Natural killer cell (primary cell): Measurements from ENCODE around the gene LRRC37A3. TPM values are rescaled to one million over a fixed set of nuclear protein-coding genes. Genes with fewer than 3 reads are reported as not detected.
A peak's percentile ranks its signal among the peaks of the same experiment; 100 is the strongest.
"Not testable (repeated sequence)": the region's sequence is repeated elsewhere in the genome, so short reads cannot be mapped to it uniquely, and the experiment has no call there.

ENCODE experiments used
- ATAC-seq, 3 donors: fragments of 150-1000 bp in 2 of 3; fragments of 200-7000 bp in 1 of 3; cut with Tn5 transposase; 1 replicate in 1 of 3; 2 replicates in 2 of 3; pipeline ENCODE4 v1.10.0; 2021; ENCODE audit warnings: mild to moderate bottlenecking in 2 of 3, moderate library complexity in 2 of 3
- DNase-seq, 2 donors: peaks; one replicate each; pipeline versions ENCODE4 v3.0.0 to v3.0.0-alpha.2; 2013 to 2021; ENCODE audit warnings: mixed read lengths in 1 of 2
- H3K27ac ChIP-seq: one replicate; pipeline ENCODE4 v1.5.1; 2013; ENCODE audit warnings: mild to moderate bottlenecking, low read length
- H3K27me3 ChIP-seq: one replicate; pipeline ENCODE4 v1.6.1; 2013; ENCODE audit warnings: low read length; ENCODE audit not compliant: control insufficient read depth, insufficient read depth
- H3K36me3 ChIP-seq: one replicate; pipeline ENCODE4 v1.6.1; 2013; ENCODE audit warnings: low read length; ENCODE audit not compliant: control insufficient read depth, insufficient read depth
- H3K4me1 ChIP-seq: one replicate; pipeline ENCODE4 v1.6.1; 2013; ENCODE audit warnings: low read length; ENCODE audit not compliant: control insufficient read depth, insufficient read depth
- H3K4me3 ChIP-seq: one replicate; pipeline ENCODE4 v1.5.1; 2013; ENCODE audit warnings: low read length
- H3K9me3 ChIP-seq: one replicate; pipeline ENCODE4 v1.6.1; 2013; ENCODE audit warnings: low read length; ENCODE audit not compliant: control insufficient read depth, insufficient read depth
- H3K27ac Mint-ChIP-seq, 2 donors: one replicate each; pipeline ENCODE4 v1.8.0; 2022; ENCODE audit warnings: mild to moderate bottlenecking in 2 of 2, mixed read lengths in 2 of 2, moderate library complexity in 1 of 2
- H3K27me3 Mint-ChIP-seq, 2 donors: one replicate each; pipeline ENCODE4 v1.8.0; 2022; ENCODE audit warnings: low read depth in 2 of 2, mixed read lengths in 2 of 2
- H3K36me3 Mint-ChIP-seq: one replicate; pipeline ENCODE4 v1.8.0; 2022; ENCODE audit warnings: mixed read lengths
- H3K4me1 Mint-ChIP-seq, 2 donors: one replicate each; pipeline ENCODE4 v1.8.0; 2022; ENCODE audit warnings: mixed read lengths in 2 of 2
- H3K4me3 Mint-ChIP-seq: one replicate; pipeline ENCODE4 v1.8.0; 2022; ENCODE audit warnings: mild to moderate bottlenecking, moderate library complexity, mixed read lengths
- H3K9me3 Mint-ChIP-seq, 2 donors: one replicate each; pipeline ENCODE4 v1.8.0; 2022; ENCODE audit warnings: mixed read lengths in 2 of 2
- WGBS: methylation state at CpG from one replicate; pipeline ENCODE4 v1.1.7; 2013; ENCODE audit warnings: missing lambda C conversion rate; ENCODE audit not compliant: insufficient coverage; 5-methylcytosine and 5-hydroxymethylcytosine counted together
- intact Hi-C: fragments of 100-400 bp; cut with micrococcal nuclease; formaldehyde crosslinking; loops from one replicate; pipeline ENCODE4 v1.14.2; 2022
- total RNA-seq, 4 donors: library from RNA; stranded (reverse); fragments of 120-200 nt in 1 of 4; gene quantifications; one replicate each; pipeline versions ENCODE4 v1.2.3 to v1.2.4, GENCODE V29; 2013 to 2022
- TF ChIP-seq, protein P1 (sequence below): fragments of 200-600 bp; IDR thresholded peaks from one replicate; pipeline ENCODE4 v1.8.0; 2022; ENCODE audit warnings: antibody characterized with exemption

Gene LRRC37A3
- total RNA-seq, 3 donors from 2014 or later (not counting 1 experiment from before 2014, with no cell fraction given): 7.8 to 22.7 (median 10.5) TPM

DNA sequence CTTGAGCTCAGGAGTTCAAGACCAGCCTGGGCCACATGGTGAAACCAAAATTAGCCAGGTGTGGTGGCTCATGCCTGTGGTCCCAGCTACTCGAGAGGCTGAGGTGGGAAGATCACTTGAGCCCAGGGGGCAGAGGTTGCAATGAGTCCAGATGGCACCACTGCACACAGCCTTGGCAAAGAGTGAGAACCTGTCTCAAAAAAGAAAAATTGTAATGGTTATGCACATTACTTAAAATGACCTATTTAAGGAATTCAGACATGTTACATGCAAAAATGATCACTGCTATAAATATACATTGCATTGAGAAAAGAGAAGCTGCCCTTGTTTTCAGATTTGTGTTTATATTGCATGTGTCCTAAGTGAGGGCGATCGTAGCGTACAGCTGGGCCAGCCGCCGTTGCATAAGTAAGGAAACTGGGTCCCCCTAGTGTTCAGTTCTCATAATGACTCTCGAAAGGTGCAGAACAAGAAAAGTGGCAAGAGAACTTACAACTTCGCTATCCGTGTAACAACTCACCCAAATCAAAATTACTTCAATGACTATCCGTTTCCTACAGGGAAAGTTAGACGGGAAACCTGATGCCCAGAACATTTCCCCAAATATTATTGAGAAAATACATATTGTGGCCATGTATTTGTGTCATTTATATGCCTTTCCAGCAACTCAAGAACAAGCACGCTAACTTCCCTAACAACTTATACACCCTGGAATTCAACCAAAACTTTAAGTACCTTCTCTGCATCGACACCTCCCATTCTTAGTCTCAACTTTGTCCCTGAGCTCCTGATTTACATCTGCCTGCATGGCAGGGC, 42.5 kb upstream of the LRRC37A3 start:
- Mint-ChIP-seq H3K27ac (peak overlapping the region; percentile 2 to 82), H3K4me1 (peaks cover 23 to 26% of the 10 kb centered on the region in 2 donors)
- TF ChIP-seq, protein P1, sequence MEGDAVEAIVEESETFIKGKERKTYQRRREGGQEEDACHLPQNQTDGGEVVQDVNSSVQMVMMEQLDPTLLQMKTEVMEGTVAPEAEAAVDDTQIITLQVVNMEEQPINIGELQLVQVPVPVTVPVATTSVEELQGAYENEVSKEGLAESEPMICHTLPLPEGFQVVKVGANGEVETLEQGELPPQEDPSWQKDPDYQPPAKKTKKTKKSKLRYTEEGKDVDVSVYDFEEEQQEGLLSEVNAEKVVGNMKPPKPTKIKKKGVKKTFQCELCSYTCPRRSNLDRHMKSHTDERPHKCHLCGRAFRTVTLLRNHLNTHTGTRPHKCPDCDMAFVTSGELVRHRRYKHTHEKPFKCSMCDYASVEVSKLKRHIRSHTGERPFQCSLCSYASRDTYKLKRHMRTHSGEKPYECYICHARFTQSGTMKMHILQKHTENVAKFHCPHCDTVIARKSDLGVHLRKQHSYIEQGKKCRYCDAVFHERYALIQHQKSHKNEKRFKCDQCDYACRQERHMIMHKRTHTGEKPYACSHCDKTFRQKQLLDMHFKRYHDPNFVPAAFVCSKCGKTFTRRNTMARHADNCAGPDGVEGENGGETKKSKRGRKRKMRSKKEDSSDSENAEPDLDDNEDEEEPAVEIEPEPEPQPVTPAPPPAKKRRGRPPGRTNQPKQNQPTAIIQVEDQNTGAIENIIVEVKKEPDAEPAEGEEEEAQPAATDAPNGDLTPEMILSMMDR: peak; percentile 78

DNA sequence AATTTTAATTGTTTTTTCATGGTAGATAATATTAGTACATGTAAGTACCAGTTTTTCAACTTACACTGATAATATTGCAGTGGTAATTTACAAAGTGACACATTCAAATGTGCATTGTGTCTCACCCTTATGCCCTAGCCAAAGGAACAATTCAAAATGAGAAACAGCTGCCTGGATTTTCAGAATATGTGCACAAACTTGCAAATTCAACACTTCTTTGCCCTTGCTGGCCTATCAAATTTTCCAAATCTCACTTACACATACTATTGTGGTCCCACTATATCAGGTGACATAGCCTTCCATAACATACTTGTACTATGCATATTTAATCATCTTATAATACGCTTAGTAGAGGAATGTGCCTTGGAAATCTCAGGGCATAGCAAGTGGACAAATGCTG, 32.6 kb upstream of the LRRC37A3 start:
- H3K9me3 ChIP-seq: no peaks in the 10 kb centered on the region
- no peak overlapping the region for H3K27ac ChIP-seq
- Mint-ChIP-seq H3K27me3 (no peaks in the 10 kb centered on the region), H3K4me3 (no peak overlapping the region), H3K27ac (no peak overlapping the region), H3K4me1 (no peaks in the 10 kb centered on the region), H3K36me3 (no peaks in the 10 kb centered on the region), H3K9me3 (no peaks in the 10 kb centered on the region)
- ATAC-seq (no peak), DNase-seq (no peak)
- no peaks in the 10 kb centered on the region for H3K4me1 ChIP-seq
- TF ChIP-seq, protein P1: no peak
- H3K27me3 ChIP-seq: no peaks in the 10 kb centered on the region
- H3K36me3 ChIP-seq: no peaks in the 10 kb centered on the region
- intact Hi-C loops: no loop called here
- no peak overlapping the region for H3K4me3 ChIP-seq
- no CpG with 5 or more reads among the region's 1 CpG for WGBS

More for the DNA sequence above, 42.5 kb upstream of the LRRC37A3 start:
- not testable (repeated sequence) for H3K36me3 Mint-ChIP-seq, H3K4me3 Mint-ChIP-seq, H3K27me3 Mint-ChIP-seq, H3K9me3 Mint-ChIP-seq, H3K27me3 ChIP-seq, H3K36me3 ChIP-seq, H3K4me3 ChIP-seq, H3K9me3 ChIP-seq, H3K27ac ChIP-seq
- DNase-seq: peak in 1 of 2 donors; percentile 84
- intact Hi-C loops: loop anchor here (5.0 kb wide), 2 partner anchors 39 to 184 kb away; no protein-coding TSS in a partner anchor
- WGBS: 8% methylated on average over 13 of the region's 13 CpGs
- peaks cover 18% of the 10 kb centered on the region for H3K4me1 ChIP-seq
- peak; percentile 27 to 60 (median 41) for ATAC-seq

DNA sequence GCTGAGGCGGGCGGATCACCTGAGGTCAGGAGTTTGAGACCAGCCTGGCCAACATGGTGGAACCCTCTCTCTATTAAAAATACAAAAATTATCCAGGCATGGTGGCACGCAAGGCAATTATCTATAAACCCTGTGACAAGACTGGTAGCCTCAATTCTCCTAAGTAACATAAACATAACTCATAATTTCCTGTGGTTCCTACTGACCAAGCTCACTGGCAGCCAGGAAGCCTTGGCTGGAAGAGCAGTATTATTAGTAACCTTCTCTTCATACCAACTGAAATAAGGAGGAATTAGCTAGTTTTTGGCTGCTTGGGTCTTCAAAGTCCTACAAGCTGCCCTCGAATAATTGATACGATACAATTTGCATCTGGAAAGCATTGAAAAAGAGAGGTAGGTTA, 31.6 kb upstream of the LRRC37A3 start:
- no peak overlapping the region for H3K27ac Mint-ChIP-seq
- no peaks in the 10 kb centered on the region for H3K4me1 ChIP-seq
- no peaks in the 10 kb centered on the region for H3K4me1 Mint-ChIP-seq
- H3K27me3 ChIP-seq: no peaks in the 10 kb centered on the region
- H3K9me3 Mint-ChIP-seq: no peaks in the 10 kb centered on the region
- no peaks in the 10 kb centered on the region for H3K9me3 ChIP-seq
- no peak overlapping the region for H3K4me3 ChIP-seq
- TF ChIP-seq, protein P1: no peak
- no peak for DNase-seq
- H3K27me3 Mint-ChIP-seq: no peaks in the 10 kb centered on the region
- no peaks in the 10 kb centered on the region for H3K36me3 Mint-ChIP-seq
- H3K36me3 ChIP-seq: no peaks in the 10 kb centered on the region
- WGBS: 96% methylated on average over 5 of the region's 5 CpGs
- ATAC-seq: no peak
- no peak overlapping the region for H3K27ac ChIP-seq
- no peak overlapping the region for H3K4me3 Mint-ChIP-seq
- intact Hi-C loops: no loop called here

DNA sequence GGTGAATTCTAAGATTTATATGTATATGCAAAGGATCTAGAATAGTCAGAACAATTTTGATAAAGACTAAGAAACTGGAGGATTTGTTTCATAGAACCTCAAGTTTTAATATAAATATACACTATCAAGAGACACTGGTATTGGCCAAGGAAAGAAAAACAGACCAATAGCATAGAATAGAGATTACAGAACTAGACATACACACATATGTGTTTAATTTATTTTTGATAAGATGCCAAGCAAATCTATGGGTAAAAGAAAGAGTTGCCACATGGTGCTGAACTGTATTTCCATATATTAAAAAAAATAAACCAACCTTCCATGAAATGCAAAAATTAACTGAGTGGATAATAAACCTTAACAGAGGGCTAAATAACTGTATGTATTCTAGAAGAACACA, 27.9 kb upstream of the LRRC37A3 start:
- DNase-seq: no peak
- Mint-ChIP-seq H3K27ac (no peak overlapping the region), H3K36me3 (no peaks in the 10 kb centered on the region), H3K27me3 (no peaks in the 10 kb centered on the region), H3K4me1 (no peaks in the 10 kb centered on the region), H3K4me3 (no peak overlapping the region), H3K9me3 (no peaks in the 10 kb centered on the region)
- Histone ChIP-seq H3K36me3 (no peaks in the 10 kb centered on the region), H3K27me3 (no peaks in the 10 kb centered on the region), H3K4me3 (no peak overlapping the region), H3K27ac (no peak overlapping the region), H3K9me3 (no peaks in the 10 kb centered on the region), H3K4me1 (no peaks in the 10 kb centered on the region)
- TF ChIP-seq, protein P1: no peak
- no peak for ATAC-seq
- intact Hi-C loops: no loop called here
